Measurements from ENCODE around the gene PKIG.

GRCh38 chr20:44644667-44645131, 62.3 kb downstream of the PKIG start:
- TF ChIP-seq EZH2 (IDR thresholded peaks at IDR 0.05; ENCODE audit: insufficient read depth, low read length) (no peak), CTCF (IDR thresholded peaks at IDR 0.05; ENCODE audit: insufficient read depth, low read depth, low read length) (no peak)
